HG03060 (cell line): ENCODE data around the gene C2CD3.
"Not testable (repeated sequence)": the region's sequence is repeated elsewhere in the genome, so short reads cannot be mapped to it uniquely, and the experiment has no call there.

Source experiments
- ATAC-seq: cut with Tn5 transposase; IDR thresholded peaks from one replicate; pipeline ENCODE4 v1.9.1; 2021; ENCODE audit warnings: low read depth, moderate number of reproducible peaks; ENCODE audit not compliant: unreplicated experiment

The C2CD3 gene

GRCh38 chr11:74072286-74072685 is 98.5 kb downstream of the C2CD3 start:
- no peak for ATAC-seq

GRCh38 chr11:74070723-74071492 is 99.9 kb downstream of the C2CD3 start:
- no peak for ATAC-seq

GRCh38 chr11:74069146-74070046 is 101.4 kb downstream of the C2CD3 start:
- no peak for ATAC-seq

- ATAC-seq = not testable (repeated sequence)
These were observed 104.1 kb downstream of the C2CD3 start for GRCh38 chr11:74066663-74067062.

GRCh38 chr11:74065534-74065933 is 105.3 kb downstream of the C2CD3 start:
- not testable (repeated sequence) for ATAC-seq

- not testable (repeated sequence) for ATAC-seq
These were observed 107.2 kb downstream of the C2CD3 start for GRCh38 chr11:74063628-74064027.

- not testable (repeated sequence) for ATAC-seq
These were observed 109.2 kb downstream of the C2CD3 start for GRCh38 chr11:74061599-74061998.

- no peak for ATAC-seq
These were observed 113.3 kb downstream of the C2CD3 start for GRCh38 chr11:74057249-74058151.

- ATAC-seq = no peak
These were observed 114.9 kb downstream of the C2CD3 start for GRCh38 chr11:74055938-74056337.

GRCh38 chr11:74050465-74050864 is 120.3 kb downstream of the C2CD3 start:
- ATAC-seq = no peak

GRCh38 chr11:74048993-74049392 is 121.8 kb downstream of the C2CD3 start:
- no peak for ATAC-seq

- no peak for ATAC-seq
These were observed 126.3 kb downstream of the C2CD3 start for GRCh38 chr11:74044538-74044937.

GRCh38 chr11:74043450-74043849 is 127.4 kb downstream of the C2CD3 start:
- no peak for ATAC-seq

GRCh38 chr11:74037309-74037708 is 133.5 kb downstream of the C2CD3 start:
- ATAC-seq = no peak

- no peak for ATAC-seq
These were observed 135.5 kb downstream of the C2CD3 start for GRCh38 chr11:74035264-74035663.

- ATAC-seq = no peak
These were observed 137.8 kb downstream of the C2CD3 start for GRCh38 chr11:74033046-74033445.

GRCh38 chr11:74030723-74031676 is 139.8 kb downstream of the C2CD3 start:
- ATAC-seq = no peak

GRCh38 chr11:74025467-74026166 is 145.2 kb downstream of the C2CD3 start:
- no peak for ATAC-seq
